CD14-positive monocyte (primary cell): ENCODE data around the gene NYAP1. TPM values are rescaled to one million over a fixed set of nuclear protein-coding genes. Genes with fewer than 3 reads are reported as not detected.

Experiments used
- DNase-seq, 3 donors: peaks; one replicate each; pipeline ENCODE4 v3.0.0-alpha.2; 2011 to 2022
- H2AFZ ChIP-seq: 2 replicates; pipeline ENCODE4 v1.6.0; 2012; ENCODE audit warnings: mild to moderate bottlenecking, low read depth, low read length, inconsistent platforms; ENCODE audit not compliant: insufficient read depth, poor library complexity, severe bottlenecking
- H3K27ac ChIP-seq, 2 donors: 1 replicate in 1 of 2; 2 replicates in 1 of 2; pipeline ENCODE4 v1.5.1; 2012 to 2013; ENCODE audit warnings: low read length in 2 of 2, control low read depth in 1 of 2, inconsistent platforms in 1 of 2, low read depth in 1 of 2, mild to moderate bottlenecking in 1 of 2
- H3K27me3 ChIP-seq, 2 donors: one replicate each; pipeline versions ENCODE4 v1.6.0 to v1.6.1; 2011 to 2013; ENCODE audit warnings: low read length in 2 of 2; ENCODE audit not compliant: control insufficient read depth in 2 of 2, insufficient read depth in 2 of 2
- H3K36me3 ChIP-seq, 2 donors: replicated peaks in 1 of 2; 1 replicate in 1 of 2; 2 replicates in 1 of 2; pipeline versions ENCODE4 v1.5.1 to v1.6.1; 2012 to 2013; ENCODE audit warnings: low read length in 2 of 2, control low read depth in 1 of 2, inconsistent platforms in 1 of 2, mild to moderate bottlenecking in 1 of 2; ENCODE audit not compliant: insufficient read depth in 2 of 2, control insufficient read depth in 1 of 2
- H3K4me1 ChIP-seq, 2 donors: 1 replicate in 1 of 2; 2 replicates in 1 of 2; pipeline versions ENCODE4 v1.5.1 to v1.6.1; 2012 to 2013; ENCODE audit warnings: low read length in 2 of 2, control low read depth in 1 of 2, inconsistent platforms in 1 of 2, mild to moderate bottlenecking in 1 of 2, moderate library complexity in 1 of 2; ENCODE audit not compliant: insufficient read depth in 2 of 2, control insufficient read depth in 1 of 2
- H3K4me2 ChIP-seq: replicated peaks from 2 replicates; pipeline ENCODE3; 2012; ENCODE audit warnings: low read length, moderate library complexity, mild to moderate bottlenecking; ENCODE audit not compliant: poor library complexity, severe bottlenecking; ENCODE audit errors: extremely low read depth
- H3K4me3 ChIP-seq, 3 experiments: fragments of 200-600 bp in 1 of 3; sonication (generic) in 1 of 3; replicated peaks in 1 of 3; 1 replicate in 2 of 3; 2 replicates in 1 of 3; pipeline ENCODE4 v1.5.1; 2011 to 2013; ENCODE audit warnings: low read length in 3 of 3, mild to moderate bottlenecking in 3 of 3, control low read depth in 2 of 3, low read depth in 2 of 3, inconsistent platforms in 1 of 3, moderate library complexity in 1 of 3
- H3K79me2 ChIP-seq: 2 replicates; pipeline ENCODE4 v1.6.0; 2012; ENCODE audit warnings: mild to moderate bottlenecking, control low read depth, inconsistent platforms, low read length, moderate library complexity; ENCODE audit not compliant: insufficient read depth
- H3K9ac ChIP-seq: 2 replicates; pipeline ENCODE4 v1.6.0; 2017; ENCODE audit warnings: low read length, mild to moderate bottlenecking; ENCODE audit not compliant: insufficient read depth, poor library complexity, severe bottlenecking
- H3K9me3 ChIP-seq, 2 donors: replicated peaks in 1 of 2; 1 replicate in 1 of 2; 2 replicates in 1 of 2; pipeline versions ENCODE4 v1.5.1 to v1.6.1; 2012 to 2013; ENCODE audit warnings: low read length in 2 of 2, control low read depth in 1 of 2; ENCODE audit not compliant: control insufficient read depth in 1 of 2, insufficient read depth in 1 of 2
- H4K20me1 ChIP-seq: 2 replicates; pipeline ENCODE4 v1.6.0; 2012; ENCODE audit warnings: mild to moderate bottlenecking, low read length, control low read depth, moderate library complexity; ENCODE audit not compliant: insufficient read depth
- H3K27ac Mint-ChIP-seq, 7 donors: one replicate each; pipeline ENCODE4 v1.8.0; 2020; ENCODE audit warnings: mild to moderate bottlenecking in 7 of 7, mixed read lengths in 7 of 7, moderate library complexity in 6 of 7, inconsistent platforms in 2 of 7
- H3K27me3 Mint-ChIP-seq, 3 donors: one replicate each; pipeline ENCODE4 v1.8.0; 2021 to 2022; ENCODE audit warnings: low read depth in 3 of 3, mild to moderate bottlenecking in 3 of 3, mixed read lengths in 3 of 3, moderate library complexity in 3 of 3, inconsistent platforms in 1 of 3
- H3K36me3 Mint-ChIP-seq, 2 donors: one replicate each; pipeline ENCODE4 v1.8.0; 2020; ENCODE audit warnings: mixed read lengths in 2 of 2, inconsistent platforms in 1 of 2, mild to moderate bottlenecking in 1 of 2
- H3K4me1 Mint-ChIP-seq: one replicate; pipeline ENCODE4 v1.8.0; 2020; ENCODE audit warnings: mild to moderate bottlenecking, mixed read lengths
- H3K4me3 Mint-ChIP-seq, 2 donors: one replicate each; pipeline ENCODE4 v1.8.0; 2020; ENCODE audit warnings: mild to moderate bottlenecking in 2 of 2, mixed read lengths in 2 of 2, moderate library complexity in 1 of 2
- H3K9me3 Mint-ChIP-seq, 7 donors: one replicate each; pipeline ENCODE4 v1.8.0; 2020 to 2022; ENCODE audit warnings: mixed read lengths in 7 of 7, mild to moderate bottlenecking in 6 of 7, moderate library complexity in 6 of 7, inconsistent platforms in 2 of 7
- WGBS: methylation state at CpG from one replicate; pipeline ENCODE4 v1.1.5; 2013; ENCODE audit warnings: missing lambda C conversion rate; ENCODE audit not compliant: insufficient coverage; 5-methylcytosine and 5-hydroxymethylcytosine counted together
- intact Hi-C, 2 donors: fragments of 100-400 bp; cut with micrococcal nuclease; formaldehyde crosslinking; loops; one replicate each; pipeline versions ENCODE4 v1.15.0 to v1.15.1; 2023
- polyA plus RNA-seq, 3 donors: library from polyadenylated mRNA; depleted of rRNA in 1 of 3; unstranded in 2 of 3; stranded (reverse) in 1 of 3; fragments of 300-500 nt in 2 of 3; fragments of >200 nt in 1 of 3; fragmentation: Illumina TruSeq in 2 of 3; gene quantifications; 1 replicate in 2 of 3; 2 replicates in 1 of 3; pipeline ENCODE4 v1.2.3, GENCODE V29; 2012 to 2021
- TF ChIP-seq, protein P1 (sequence below): fragments of 200-600 bp; IDR thresholded peaks from one replicate; pipeline ENCODE4 v1.8.0; 2022; ENCODE audit warnings: antibody characterized with exemption, mild to moderate bottlenecking

Gene NYAP1
- polyA plus RNA-seq, 3 donors, result not detected

DNA sequence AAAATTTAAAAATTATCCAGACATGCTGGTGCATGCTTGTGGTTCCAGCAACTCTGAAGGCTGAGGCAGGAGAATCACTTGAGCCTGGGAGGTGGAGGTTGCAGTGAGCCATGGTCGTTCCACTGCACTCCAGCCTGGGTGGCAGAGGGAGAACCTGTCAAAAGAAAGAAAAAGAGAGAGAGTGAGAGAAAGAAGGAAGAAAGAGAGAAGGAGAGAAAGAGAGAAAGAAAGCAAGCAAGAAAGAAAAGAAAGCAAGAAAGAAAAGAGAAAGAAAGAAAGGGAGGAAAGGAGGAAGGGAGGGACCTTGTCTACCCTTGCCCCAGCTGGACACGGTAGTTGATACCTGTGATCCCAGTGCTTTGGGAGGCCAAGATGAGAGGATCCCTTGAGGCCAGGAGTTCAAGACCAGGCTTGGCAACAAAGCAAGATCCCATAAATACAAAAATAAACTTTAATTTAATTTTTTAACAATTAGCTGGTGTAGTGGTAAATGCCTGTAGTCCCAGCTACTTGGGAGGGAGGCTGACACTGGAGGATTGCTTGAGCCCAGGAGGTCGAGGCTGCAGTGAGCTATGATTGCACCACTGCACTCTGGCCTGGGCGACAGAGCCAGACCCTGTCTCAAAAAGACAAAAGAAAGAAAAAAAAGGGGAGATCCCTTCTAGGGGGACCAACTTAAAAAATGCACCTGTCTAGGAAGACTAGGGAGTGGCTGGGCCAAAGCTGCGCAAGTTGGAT, 9.2 kb downstream of the NYAP1 start:
- H4K20me1 ChIP-seq, result no peaks in the 10 kb centered on the region
- H3K36me3 ChIP-seq, result no peaks in the 10 kb centered on the region
- peak overlapping the region; percentile 70 for H3K4me2 ChIP-seq
- peak overlapping the region; percentile 27 for H3K9ac ChIP-seq
- TF ChIP-seq, protein P1, sequence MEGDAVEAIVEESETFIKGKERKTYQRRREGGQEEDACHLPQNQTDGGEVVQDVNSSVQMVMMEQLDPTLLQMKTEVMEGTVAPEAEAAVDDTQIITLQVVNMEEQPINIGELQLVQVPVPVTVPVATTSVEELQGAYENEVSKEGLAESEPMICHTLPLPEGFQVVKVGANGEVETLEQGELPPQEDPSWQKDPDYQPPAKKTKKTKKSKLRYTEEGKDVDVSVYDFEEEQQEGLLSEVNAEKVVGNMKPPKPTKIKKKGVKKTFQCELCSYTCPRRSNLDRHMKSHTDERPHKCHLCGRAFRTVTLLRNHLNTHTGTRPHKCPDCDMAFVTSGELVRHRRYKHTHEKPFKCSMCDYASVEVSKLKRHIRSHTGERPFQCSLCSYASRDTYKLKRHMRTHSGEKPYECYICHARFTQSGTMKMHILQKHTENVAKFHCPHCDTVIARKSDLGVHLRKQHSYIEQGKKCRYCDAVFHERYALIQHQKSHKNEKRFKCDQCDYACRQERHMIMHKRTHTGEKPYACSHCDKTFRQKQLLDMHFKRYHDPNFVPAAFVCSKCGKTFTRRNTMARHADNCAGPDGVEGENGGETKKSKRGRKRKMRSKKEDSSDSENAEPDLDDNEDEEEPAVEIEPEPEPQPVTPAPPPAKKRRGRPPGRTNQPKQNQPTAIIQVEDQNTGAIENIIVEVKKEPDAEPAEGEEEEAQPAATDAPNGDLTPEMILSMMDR, result no peak
- H3K9me3 ChIP-seq, result no peaks in the 10 kb centered on the region
- Mint-ChIP-seq H3K4me1 (peaks cover 9% of the 10 kb centered on the region), H3K9me3 (peaks cover 0 to 4% (median 1%) of the 10 kb centered on the region in 7 donors), H3K27ac (no peak overlapping the region), H3K4me3 (peak overlapping the region; percentile 57 to 84), H3K27me3 (peaks cover 43 to 65% (median 43%) of the 10 kb centered on the region in 3 donors), H3K36me3 (peaks cover 0 to 3% of the 10 kb centered on the region in 2 donors)
- H2AFZ ChIP-seq, result peak overlapping the region; percentile 67
- peaks cover 4 to 13% of the 10 kb centered on the region in 2 donors for H3K4me1 ChIP-seq
- intact Hi-C loops, result no loop called here
- DNase-seq, result no peak
- 76% methylated on average over 4 of the region's 5 CpGs for WGBS
- H3K4me3 ChIP-seq, result peak overlapping the region in 1 of 3 experiments; percentile 56
- H3K27ac ChIP-seq, result no peak overlapping the region
- H3K79me2 ChIP-seq, result no peaks in the 10 kb centered on the region
- H3K27me3 ChIP-seq, result peaks cover 5 to 30% of the 10 kb centered on the region in 2 donors

DNA sequence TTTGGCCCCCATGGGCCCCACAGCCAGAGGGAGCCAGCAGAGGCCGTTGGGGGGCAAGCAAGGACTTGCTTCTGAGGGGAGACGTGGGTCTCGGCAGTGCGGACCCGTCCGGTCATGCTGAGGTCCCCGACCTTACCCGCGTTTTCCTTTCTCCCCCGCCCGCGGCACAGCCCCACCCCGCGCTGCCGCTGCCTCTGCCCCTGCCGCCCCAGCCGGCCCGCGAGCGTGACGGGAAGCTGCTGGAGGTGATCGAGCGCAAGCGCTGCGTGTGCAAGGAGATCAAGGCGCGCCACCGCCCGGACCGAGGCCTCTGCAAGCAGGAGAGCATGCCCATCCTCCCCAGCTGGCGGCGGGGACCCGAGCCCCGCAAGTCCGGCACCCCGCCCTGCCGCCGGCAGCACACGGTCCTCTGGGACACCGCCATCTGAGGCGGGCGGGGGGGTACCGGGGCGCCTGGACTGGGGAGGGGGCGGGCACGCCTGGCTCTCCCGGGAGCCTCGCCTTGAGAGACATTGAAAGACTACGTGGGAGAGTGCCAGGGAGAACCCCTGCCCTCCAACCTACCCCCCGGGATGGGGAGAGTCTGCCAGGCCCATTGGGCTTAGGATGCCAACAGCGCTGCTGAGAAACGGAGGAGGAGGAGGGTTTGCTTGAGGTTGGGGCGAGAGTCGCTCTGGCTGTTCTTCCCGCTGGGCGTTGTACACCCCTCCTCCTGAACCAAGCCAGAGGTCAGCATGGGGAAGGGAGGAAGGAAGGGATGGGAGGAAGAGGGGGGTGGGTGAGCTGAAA, 9.9 kb downstream of the NYAP1 start:
- TF ChIP-seq, protein P1, result no peak
- Histone ChIP-seq H3K27ac (no peak overlapping the region), H3K9ac (peak overlapping the region; percentile 27), H3K9me3 (no peaks in the 10 kb centered on the region), H3K79me2 (no peaks in the 10 kb centered on the region), H2AFZ (peak overlapping the region; percentile 67), H3K27me3 (peaks cover 5 to 30% of the 10 kb centered on the region in 2 donors), H3K4me3 (peak overlapping the region in 1 of 3 experiments; percentile 56), H3K4me2 (peak overlapping the region; percentile 70), H4K20me1 (no peaks in the 10 kb centered on the region), H3K36me3 (no peaks in the 10 kb centered on the region), H3K4me1 (peaks cover 4 to 13% of the 10 kb centered on the region in 2 donors)
- under 1% methylated on average over 47 of the region's 56 CpGs for WGBS
- peaks cover 0 to 4% (median 1%) of the 10 kb centered on the region in 7 donors for H3K9me3 Mint-ChIP-seq
- H3K27me3 Mint-ChIP-seq, result peaks cover 44 to 66% (median 45%) of the 10 kb centered on the region in 3 donors
- peaks cover 0 to 3% of the 10 kb centered on the region in 2 donors for H3K36me3 Mint-ChIP-seq
- intact Hi-C loops, result no loop called here
- H3K27ac Mint-ChIP-seq, result no peak overlapping the region
- DNase-seq, result peak in 2 of 3 donors; percentile 13 to 31
- H3K4me1 Mint-ChIP-seq, result peaks cover 9% of the 10 kb centered on the region
- H3K4me3 Mint-ChIP-seq, result peak overlapping the region; percentile 57 to 84
